HCT116 (cell line): ENCODE data around the gene COPG2. TPM values are rescaled to one million over a fixed set of nuclear protein-coding genes. Genes with fewer than 3 reads are reported as not detected.

Experiments used
- ATAC-seq: fragments of 200-7000 bp; cut with Tn5 transposase; 2 replicates; pipeline ENCODE4 v1.9.1; 2020; ENCODE audit warnings: mild to moderate bottlenecking, moderate library complexity
- BruUV-seq: library from RNA; stranded (reverse); fragments of 400-500 nt; replicated peaks from 2 replicates; lab custom pipeline; 2021; lab: Mats Ljungman, UMichigan
- CTCF ChIA-PET: fragments of 300-600 bp; sonication (Branson Sonifier 250); formaldehyde crosslinking; loops from one replicate; lab custom pipeline; 2021; ENCODE audit warnings: antibody characterized with exemption; lab: Charles Lee
- POLR2A ChIA-PET: fragments of 300-600, 350-600 bp; sonication (Branson Sonifier 250); formaldehyde crosslinking; loops from one replicate; lab custom pipeline; 2021; ENCODE audit warnings: antibody characterized with exemption; lab: Charles Lee
- RAD21 ChIA-PET, 2 experiments: fragments of 300-600 bp; sonication (Branson Sonifier 250); formaldehyde crosslinking; loops; one replicate each; lab custom pipeline; 2023; ENCODE audit warnings: low total read pairs in 2 of 2; ENCODE audit not compliant: uncharacterized antibody in 2 of 2, unreplicated experiment in 2 of 2, low non-redundant PET in 1 of 2; lab: Charles Lee
- DNase-seq: peaks from one replicate; pipeline ENCODE4 v3.0.0-alpha.2; 2010; ENCODE audit warnings: low read depth, low spot score
- H2AFZ ChIP-seq: fragments of 200-600 bp; shearing (Covaris generic), sonication (generic); 2 replicates; pipeline ENCODE4 v1.6.1; 2017; ENCODE audit warnings: low read depth, mixed run types, mixed read lengths, antibody characterized with exemption, low read length; ENCODE audit not compliant: poor library complexity, severe bottlenecking
- H3K27ac ChIP-seq: 2 replicates; pipeline ENCODE4 v1.5.1; 2012; ENCODE audit warnings: low read depth, low read length
- H3K27me3 ChIP-seq: fragments of 200-600 bp; sonication (generic); 2 replicates; pipeline ENCODE4 v1.6.1; 2016; ENCODE audit warnings: mixed run types, low read length, mixed read lengths; ENCODE audit not compliant: insufficient read depth
- H3K36me3 ChIP-seq, 2 experiments: fragments of 200-500 bp in 1 of 2; fragments of 200-600 bp in 1 of 2; sonication (Bioruptor generic) in 1 of 2; sonication (generic) in 1 of 2; 2 replicates each; pipeline versions ENCODE4 v1.5.1 to v1.6.1; 2014 to 2016; ENCODE audit warnings: low read length in 2 of 2, inconsistent platforms in 1 of 2, mixed read lengths in 1 of 2, mixed run types in 1 of 2; ENCODE audit not compliant: insufficient read depth in 2 of 2, control insufficient read depth in 1 of 2
- H3K4me1 ChIP-seq, 2 experiments: fragments of 200-600 bp in 1 of 2; sonication (generic) in 1 of 2; 2 replicates each; pipeline versions ENCODE4 v1.5.1 to v1.6.1; 2012 to 2017; ENCODE audit warnings: low read length in 2 of 2, inconsistent platforms in 1 of 2, mild to moderate bottlenecking in 1 of 2, mixed read lengths in 1 of 2, mixed run types in 1 of 2, moderate library complexity in 1 of 2; ENCODE audit not compliant: insufficient read depth in 2 of 2, control insufficient read depth in 1 of 2
- H3K4me2 ChIP-seq: fragments of 200-600 bp; sonication (generic); 2 replicates; pipeline ENCODE4 v1.6.1; 2017; ENCODE audit warnings: mixed run types, low read length, mixed read lengths
- H3K4me3 ChIP-seq, 2 experiments: fragments of 200-600 bp in 1 of 2; sonication (generic) in 1 of 2; replicated peaks in 1 of 2; 2 replicates each; pipeline ENCODE4 v1.5.1; 2011 to 2016; ENCODE audit warnings: low read length in 2 of 2, control low read depth in 1 of 2, low read depth in 1 of 2, mild to moderate bottlenecking in 1 of 2, mixed read lengths in 1 of 2, mixed run types in 1 of 2
- H3K79me2 ChIP-seq: fragments of 200-600 bp; sonication (generic); 2 replicates; pipeline ENCODE4 v1.6.1; 2017; ENCODE audit warnings: mild to moderate bottlenecking, mixed run types, low read length, moderate library complexity, mixed read lengths; ENCODE audit not compliant: insufficient read depth
- H3K9ac ChIP-seq: fragments of 200-600 bp; sonication (generic); 2 replicates; pipeline ENCODE4 v1.6.1; 2016; ENCODE audit warnings: low read length, mixed read lengths
- H3K9me2 ChIP-seq: fragments of 200-600 bp; sonication (generic), shearing (Covaris generic); 2 replicates; pipeline ENCODE4 v1.6.1; 2017; ENCODE audit warnings: mixed run types, mild to moderate bottlenecking, moderate library complexity; ENCODE audit not compliant: insufficient read depth
- H3K9me3 ChIP-seq, 2 experiments: fragments of 200-500 bp in 1 of 2; fragments of 200-600 bp in 1 of 2; sonication (Bioruptor generic) in 1 of 2; sonication (generic) in 1 of 2; 2 replicates each; pipeline ENCODE4 v1.6.1; 2014 to 2017; ENCODE audit warnings: low read length in 2 of 2, mixed read lengths in 2 of 2, inconsistent platforms in 1 of 2, low read depth in 1 of 2, mild to moderate bottlenecking in 1 of 2, mixed run types in 1 of 2, moderate library complexity in 1 of 2; ENCODE audit not compliant: control insufficient read depth in 1 of 2, insufficient read depth in 1 of 2
- H4K20me1 ChIP-seq: fragments of 200-600 bp; sonication (generic), shearing (Covaris generic); 2 replicates; pipeline ENCODE4 v1.6.1; 2017; ENCODE audit warnings: mixed run types, mild to moderate bottlenecking, moderate library complexity; ENCODE audit not compliant: insufficient read depth
- ATF3 ChIP-seq: IDR thresholded peaks from 2 replicates; pipeline ENCODE4 v1.6.1; 2012
- CEBPB ChIP-seq: IDR thresholded peaks from 2 replicates; pipeline ENCODE4 v1.6.1; 2012; ENCODE audit warnings: low read depth
- ELF1 ChIP-seq: IDR thresholded peaks from 2 replicates; pipeline ENCODE4 v1.6.1; 2012; ENCODE audit warnings: low read depth, borderline replicate concordance
- EZH2phosphoT487 ChIP-seq: fragments of 200-600 bp; IDR thresholded peaks from 2 replicates; pipeline ENCODE4 v1.6.1; 2018; ENCODE audit warnings: antibody characterized with exemption, borderline replicate concordance
- MAX ChIP-seq: IDR thresholded peaks from 2 replicates; pipeline ENCODE4 v1.6.1; 2012
- POLR2A ChIP-seq: IDR thresholded peaks from 2 replicates; pipeline ENCODE4 v1.7.0; 2011; ENCODE audit warnings: borderline replicate concordance; ENCODE audit not compliant: insufficient read depth, insufficient read length; ENCODE audit errors: extremely low read depth
- RAD21 ChIP-seq: IDR thresholded peaks from 2 replicates; pipeline ENCODE4 v1.6.1; 2012; ENCODE audit warnings: low read depth, mild to moderate bottlenecking
- REST ChIP-seq: IDR thresholded peaks from 2 replicates; pipeline ENCODE4 v1.6.1; 2012; ENCODE audit warnings: low read depth
- SP1 ChIP-seq: IDR thresholded peaks from 2 replicates; pipeline ENCODE4 v1.6.1; 2012; ENCODE audit warnings: low read depth
- SRF ChIP-seq: IDR thresholded peaks from 2 replicates; pipeline ENCODE4 v1.6.1; 2012; ENCODE audit warnings: low read depth
- TCF7L2 ChIP-seq: IDR thresholded peaks from 2 replicates; pipeline ENCODE4 v1.7.0; 2011; ENCODE audit warnings: borderline replicate concordance, inconsistent platforms; ENCODE audit not compliant: insufficient read depth, insufficient read length; ENCODE audit errors: extremely low read depth
- YY1 ChIP-seq: IDR thresholded peaks from 2 replicates; pipeline ENCODE4 v1.6.1; 2011; ENCODE audit warnings: low read length, low read depth, moderate library complexity, mild to moderate bottlenecking; ENCODE audit not compliant: insufficient replicate concordance; ENCODE audit errors: extremely low read depth
- ZBTB33 ChIP-seq: IDR thresholded peaks from 2 replicates; pipeline ENCODE4 v1.6.1; 2011; ENCODE audit warnings: mild to moderate bottlenecking, low read length, moderate library complexity; ENCODE audit not compliant: insufficient replicate concordance; ENCODE audit errors: extremely low read depth
- intact Hi-C: fragments of 100-400 bp; cut with micrococcal nuclease; formaldehyde crosslinking; loops from 2 replicates; pipeline ENCODE4 v1.10.0; 2022
- total RNA-seq: library from RNA; stranded (reverse); gene quantifications from one replicate; pipeline ENCODE4 v1.2.1, GENCODE V29; 2021; ENCODE audit not compliant: unreplicated experiment

COPG2 gene
- total RNA-seq, 1 experiment from 2014 or later = 31.0 TPM

- ATAC-seq (no peak), DNase-seq (no peak)
- Histone ChIP-seq H3K36me3 (no peaks in the 10 kb centered on the region), H3K9me3 (no peaks in the 10 kb centered on the region), H3K27me3 (no peaks in the 10 kb centered on the region), H3K9ac (no peak overlapping the region), H3K9me2 (no peaks in the 10 kb centered on the region; the same call in 1 of the 2 replicates), H3K4me1 (no peaks in the 10 kb centered on the region), H2AFZ (no peak overlapping the region), H3K4me2 (no peak overlapping the region), H3K4me3 (no peak overlapping the region), H4K20me1 (no peaks in the 10 kb centered on the region), H3K27ac (no peak overlapping the region), H3K79me2 (no peaks in the 10 kb centered on the region)
- ChIA-PET RAD21 (no interaction called here), POLR2A (no interaction called here), CTCF (no interaction called here)
- BruUV-seq = no TSS peak
- intact Hi-C loops = no loop called here
- no peak for TF ChIP-seq CEBPB
- TF ChIP-seq YY1 = no peak
- TF ChIP-seq SRF = no peak
- no peak for TF ChIP-seq ATF3
- no peak for TF ChIP-seq ELF1
- TF ChIP-seq EZH2phosphoT487 = no peak
- TF ChIP-seq ZBTB33 = no peak
- TF ChIP-seq MAX = no peak
- TF ChIP-seq RAD21 = no peak
- TF ChIP-seq SP1 = no peak
- no peak for TF ChIP-seq REST
- TF ChIP-seq TCF7L2 = no peak
- no peak for TF ChIP-seq POLR2A
Observed at GRCh38 chr7:130566898-130567280, 101.7 kb downstream of the COPG2 start.
